H9 (cell line): ENCODE results near the gene CHCHD1. TPM values are rescaled to one million over a fixed set of nuclear protein-coding genes. Genes with fewer than 3 reads are reported as not detected.

Experiments
- DNase-seq: peaks from one replicate; pipeline ENCODE4 v3.0.0-alpha.2; 2017
- H2AFZ ChIP-seq: one replicate; pipeline ENCODE4 v1.6.1; 2013; ENCODE audit warnings: mild to moderate bottlenecking, low read length, control low read depth, moderate library complexity
- H2AK5ac ChIP-seq: 2 replicates; pipeline ENCODE4 v1.6.1; 2013; ENCODE audit warnings: low read length, control low read depth, mixed read lengths; ENCODE audit not compliant: insufficient read length
- H2BK120ac ChIP-seq: one replicate; pipeline ENCODE4 v1.6.1; 2013; ENCODE audit warnings: low read depth, mild to moderate bottlenecking, low read length, control low read depth, inconsistent platforms; ENCODE audit not compliant: poor library complexity, severe bottlenecking
- H2BK12ac ChIP-seq: 2 replicates; pipeline ENCODE4 v1.6.1; 2013; ENCODE audit warnings: low read length, control low read depth, mixed read lengths, low read depth; ENCODE audit not compliant: insufficient read length
- H2BK15ac ChIP-seq: 2 replicates; pipeline ENCODE4 v1.6.1; 2013; ENCODE audit warnings: low read depth, low read length, control low read depth
- H2BK20ac ChIP-seq: one replicate; pipeline ENCODE4 v1.6.1; 2013; ENCODE audit warnings: low read depth, mild to moderate bottlenecking, low read length, control low read depth, inconsistent platforms; ENCODE audit not compliant: poor library complexity, severe bottlenecking
- H2BK5ac ChIP-seq: 2 replicates; pipeline ENCODE4 v1.6.1; 2013; ENCODE audit warnings: low read length, control low read depth, mixed read lengths; ENCODE audit not compliant: insufficient read length
- H3K14ac ChIP-seq: 2 replicates; pipeline ENCODE4 v1.6.1; 2013; ENCODE audit warnings: low read length, control low read depth; ENCODE audit not compliant: insufficient read depth
- H3K18ac ChIP-seq: 2 replicates; pipeline ENCODE4 v1.6.1; 2013; ENCODE audit warnings: low read depth, mild to moderate bottlenecking, mixed read lengths, low read length, control low read depth; ENCODE audit not compliant: insufficient read length
- H3K23ac ChIP-seq: 2 replicates; pipeline ENCODE4 v1.6.1; 2013; ENCODE audit warnings: low read length, control low read depth, mixed read lengths, low read depth; ENCODE audit not compliant: insufficient read length
- H3K23me2 ChIP-seq: 2 replicates; pipeline ENCODE4 v1.6.1; 2013; ENCODE audit warnings: low read depth, mild to moderate bottlenecking, mixed read lengths, low read length, control low read depth; ENCODE audit not compliant: insufficient read length, poor library complexity, severe bottlenecking
- H3K27ac ChIP-seq: 2 replicates; pipeline ENCODE4 v1.5.1; 2013; ENCODE audit warnings: low read length, control low read depth, mixed read lengths, low read depth; ENCODE audit not compliant: insufficient read length
- H3K27me3 ChIP-seq: 2 replicates; pipeline ENCODE4 v1.6.1; 2013; ENCODE audit warnings: low read length, control low read depth, inconsistent platforms; ENCODE audit not compliant: insufficient read depth
- H3K4ac ChIP-seq: 2 replicates; pipeline ENCODE4 v1.6.1; 2013; ENCODE audit warnings: low read depth, mild to moderate bottlenecking, control low read depth, inconsistent platforms, low read length, moderate library complexity
- H3K4me1 ChIP-seq: 2 replicates; pipeline ENCODE4 v1.6.1; 2013; ENCODE audit warnings: low read length, control low read depth, inconsistent platforms; ENCODE audit not compliant: insufficient read depth
- H3K4me2 ChIP-seq: 2 replicates; pipeline ENCODE4 v1.6.1; 2013; ENCODE audit warnings: low read length, control low read depth, mixed read lengths; ENCODE audit not compliant: insufficient read length, insufficient read depth
- H3K56ac ChIP-seq: 2 replicates; pipeline ENCODE4 v1.6.1; 2013; ENCODE audit warnings: low read depth, mild to moderate bottlenecking, mixed read lengths, low read length, control low read depth; ENCODE audit not compliant: insufficient read length
- H3K79me1 ChIP-seq: 2 replicates; pipeline ENCODE4 v1.6.1; 2013; ENCODE audit warnings: low read depth, mild to moderate bottlenecking, moderate library complexity, low read length, control low read depth, inconsistent platforms; ENCODE audit not compliant: insufficient read depth, poor library complexity, severe bottlenecking
- H3K79me2 ChIP-seq: 2 replicates; pipeline ENCODE4 v1.6.1; 2013; ENCODE audit warnings: low read length, control low read depth, inconsistent platforms; ENCODE audit not compliant: insufficient read depth
- H3K9ac ChIP-seq: 2 replicates; pipeline ENCODE4 v1.6.1; 2013; ENCODE audit warnings: low read length, control low read depth, mixed read lengths; ENCODE audit not compliant: insufficient read length; ENCODE audit errors: extremely low read depth
- H3K9me3 ChIP-seq: one replicate; pipeline ENCODE4 v1.6.1; 2013; ENCODE audit warnings: low read depth, low read length, inconsistent platforms; ENCODE audit not compliant: control insufficient read depth
- H3T11ph ChIP-seq: one replicate; pipeline ENCODE4 v1.6.1; 2013; ENCODE audit warnings: mild to moderate bottlenecking, low read length, control low read depth, inconsistent platforms
- H4K20me1 ChIP-seq: one replicate; pipeline ENCODE4 v1.6.1; 2013; ENCODE audit not compliant: control insufficient read depth, insufficient read length, insufficient read depth
- H4K5ac ChIP-seq: 2 replicates; pipeline ENCODE4 v1.6.1; 2013; ENCODE audit warnings: low read depth, mild to moderate bottlenecking, mixed read lengths, low read length, control low read depth; ENCODE audit not compliant: insufficient read length
- H4K8ac ChIP-seq: replicated peaks from 2 replicates; pipeline ENCODE4 v1.6.1; 2013; ENCODE audit warnings: low read length, control low read depth, mixed read lengths, low read depth; ENCODE audit not compliant: insufficient read length
- H4K91ac ChIP-seq: 2 replicates; pipeline ENCODE4 v1.6.1; 2013; ENCODE audit warnings: low read depth, mild to moderate bottlenecking, moderate library complexity, mixed read lengths, low read length, control low read depth; ENCODE audit not compliant: insufficient read length
- H3K27ac Mint-ChIP-seq, 3 experiments: 2 replicates in 2 of 3; 3 replicates in 1 of 3; pipeline ENCODE4 v1.8.0; 2020 to 2021; ENCODE audit warnings: mixed read lengths in 3 of 3, mild to moderate bottlenecking in 1 of 3, moderate library complexity in 1 of 3
- H3K27me3 Mint-ChIP-seq: 2 replicates; pipeline ENCODE4 v1.8.0; 2021; ENCODE audit warnings: low read depth, mild to moderate bottlenecking, moderate library complexity, mixed read lengths
- H3K36me3 Mint-ChIP-seq, 3 experiments: 2 replicates in 2 of 3; 3 replicates in 1 of 3; pipeline ENCODE4 v1.8.0; 2020 to 2021; ENCODE audit warnings: low read depth in 3 of 3, mixed read lengths in 3 of 3; ENCODE audit not compliant: insufficient read depth in 1 of 3
- H3K4me1 Mint-ChIP-seq, 2 experiments: 2 replicates each; pipeline ENCODE4 v1.8.0; 2020; ENCODE audit warnings: mixed read lengths in 2 of 2
- H3K4me3 Mint-ChIP-seq, 2 experiments: 2 replicates in 1 of 2; 3 replicates in 1 of 2; pipeline ENCODE4 v1.8.0; 2020 to 2021; ENCODE audit warnings: mild to moderate bottlenecking in 2 of 2, mixed read lengths in 2 of 2, moderate library complexity in 1 of 2
- H3K9me3 Mint-ChIP-seq, 2 experiments: 2 replicates in 1 of 2; 3 replicates in 1 of 2; pipeline ENCODE4 v1.8.0; 2020; ENCODE audit warnings: mild to moderate bottlenecking in 2 of 2, mixed read lengths in 2 of 2, moderate library complexity in 1 of 2
- CTCF ChIP-seq: fragments of 200-600 bp; sonication (generic); conservative IDR thresholded peaks from 3 replicates; pipeline ENCODE4 v1.8.0; 2021; ENCODE audit warnings: antibody characterized with exemption, mild to moderate bottlenecking
- WGBS: extraction: QIAGEN DNeasy Blood & Tissue Kit; methylation state at CpG from one replicate; pipeline ENCODE4 v1.1.7; 2013; ENCODE audit warnings: missing lambda C conversion rate, low lambda C conversion rate, mixed read lengths; ENCODE audit not compliant: insufficient read length; ENCODE audit errors: extremely low coverage; 5-methylcytosine and 5-hydroxymethylcytosine counted together
- total RNA-seq: library from RNA; stranded (reverse); gene quantifications from 2 replicates; pipeline ENCODE4 v1.2.1, GENCODE V29; 2021

CHCHD1 gene
- total RNA-seq, 1 experiment from 2014 or later: 45.9 TPM

- no peak for DNase-seq
- Mint-ChIP-seq H3K4me3 (no peak overlapping the region), H3K27me3 (no peaks in the 10 kb centered on the region), H3K4me1 (no peaks in the 10 kb centered on the region), H3K36me3 (peaks cover 16 to 74% (median 52%) of the 10 kb centered on the region in 3 experiments; a peak in 6 of 7 replicates), H3K27ac (no peak overlapping the region), H3K9me3 (no peaks in the 10 kb centered on the region)
- Histone ChIP-seq H2BK15ac (no peak overlapping the region), H3T11ph (no peak overlapping the region), H3K4me2 (no peak overlapping the region), H2BK12ac (no peak overlapping the region), H2AK5ac (no peak overlapping the region), H2BK120ac (no peak overlapping the region), H3K4ac (no peak overlapping the region), H2AFZ (no peak overlapping the region), H3K4me1 (no peaks in the 10 kb centered on the region), H3K56ac (no peak overlapping the region), H4K91ac (no peak overlapping the region), H3K27ac (no peak overlapping the region), H3K79me2 (no peaks in the 10 kb centered on the region), H3K27me3 (no peaks in the 10 kb centered on the region), H3K9ac (no peak overlapping the region), H2BK5ac (no peak overlapping the region), H4K8ac (no peak overlapping the region), H4K20me1 (no peaks in the 10 kb centered on the region), H3K23ac (no peak overlapping the region), H4K5ac (no peak overlapping the region), H3K23me2 (no peaks in the 10 kb centered on the region), H2BK20ac (no peak overlapping the region), H3K18ac (no peak overlapping the region), H3K79me1 (no peaks in the 10 kb centered on the region), H3K9me3 (no peaks in the 10 kb centered on the region), H3K14ac (no peak overlapping the region)
- TF ChIP-seq CTCF: no peak
- no CpG with 5 or more reads among the region's 10 CpGs for WGBS
Measured at GRCh38 chr10:73798927-73799560, 17.2 kb downstream of the CHCHD1 start.
